ENCODE data around the gene C1QB. TPM values are rescaled to one million over a fixed set of nuclear protein-coding genes. Genes with fewer than 3 reads are reported as not detected.

Gene C1QB
- total RNA-seq, 1 donor from 2014 or later, result not detected

GRCh38 chr1:22612671-22613571 is 40.1 kb upstream of the C1QB start:
- TF ChIP-seq, protein P1, sequence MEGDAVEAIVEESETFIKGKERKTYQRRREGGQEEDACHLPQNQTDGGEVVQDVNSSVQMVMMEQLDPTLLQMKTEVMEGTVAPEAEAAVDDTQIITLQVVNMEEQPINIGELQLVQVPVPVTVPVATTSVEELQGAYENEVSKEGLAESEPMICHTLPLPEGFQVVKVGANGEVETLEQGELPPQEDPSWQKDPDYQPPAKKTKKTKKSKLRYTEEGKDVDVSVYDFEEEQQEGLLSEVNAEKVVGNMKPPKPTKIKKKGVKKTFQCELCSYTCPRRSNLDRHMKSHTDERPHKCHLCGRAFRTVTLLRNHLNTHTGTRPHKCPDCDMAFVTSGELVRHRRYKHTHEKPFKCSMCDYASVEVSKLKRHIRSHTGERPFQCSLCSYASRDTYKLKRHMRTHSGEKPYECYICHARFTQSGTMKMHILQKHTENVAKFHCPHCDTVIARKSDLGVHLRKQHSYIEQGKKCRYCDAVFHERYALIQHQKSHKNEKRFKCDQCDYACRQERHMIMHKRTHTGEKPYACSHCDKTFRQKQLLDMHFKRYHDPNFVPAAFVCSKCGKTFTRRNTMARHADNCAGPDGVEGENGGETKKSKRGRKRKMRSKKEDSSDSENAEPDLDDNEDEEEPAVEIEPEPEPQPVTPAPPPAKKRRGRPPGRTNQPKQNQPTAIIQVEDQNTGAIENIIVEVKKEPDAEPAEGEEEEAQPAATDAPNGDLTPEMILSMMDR (conservative IDR thresholded peaks at IDR 0.05; ENCODE audit: low read depth, low read length), result no peak
- no peak for DNase-seq (ENCODE audit: low read depth)
- H3K4me3 ChIP-seq (ENCODE audit: low read depth, low read length), result no peak overlapping the region

- TF ChIP-seq, protein P1 (conservative IDR thresholded peaks at IDR 0.05; ENCODE audit: low read depth, low read length), result no peak
- DNase-seq (ENCODE audit: low read depth), result no peak
- H3K4me3 ChIP-seq (ENCODE audit: low read depth, low read length), result no peak overlapping the region
These were observed 39.5 kb upstream of the C1QB start for GRCh38 chr1:22613572-22613918.

- TF ChIP-seq, protein P1 (conservative IDR thresholded peaks at IDR 0.05; ENCODE audit: low read depth, low read length), result no peak
- H3K4me3 ChIP-seq (ENCODE audit: low read depth, low read length), result no peak overlapping the region
- DNase-seq (ENCODE audit: low read depth), result no peak
These were observed 39.1 kb upstream of the C1QB start for GRCh38 chr1:22613951-22614350.

GRCh38 chr1:22615886-22616285 is 37.1 kb upstream of the C1QB start:
- H3K4me3 ChIP-seq (ENCODE audit: low read depth, low read length), result no peak overlapping the region
- no peak for DNase-seq (ENCODE audit: low read depth)
- TF ChIP-seq, protein P1 (conservative IDR thresholded peaks at IDR 0.05; ENCODE audit: low read depth, low read length), result no peak

DNA sequence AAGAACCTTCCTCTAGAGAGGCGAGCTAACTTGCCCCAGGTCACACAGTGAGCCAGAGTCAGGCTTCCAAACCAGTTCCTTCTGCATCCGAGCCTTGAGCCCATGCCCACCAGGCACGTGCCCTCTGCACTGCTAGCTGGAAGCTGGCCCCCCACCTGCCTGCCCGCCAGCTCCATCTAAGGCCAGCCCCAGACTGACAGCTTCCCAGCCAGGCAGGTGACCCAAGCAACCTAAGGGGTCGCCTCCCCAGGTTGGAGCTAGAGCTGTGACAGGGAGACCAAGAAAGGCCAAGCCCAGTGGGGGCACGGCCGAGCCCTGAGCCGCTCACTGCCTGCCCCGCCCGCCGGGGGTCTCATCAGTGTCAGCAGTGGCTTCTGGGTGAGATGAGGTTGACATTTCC is 36.5 kb upstream of the C1QB start:
- TF ChIP-seq, protein P1 (conservative IDR thresholded peaks at IDR 0.05; ENCODE audit: low read depth, low read length), result no peak

GRCh38 chr1:22618056-22618455 is 35.0 kb upstream of the C1QB start:
- TF ChIP-seq, protein P1 (conservative IDR thresholded peaks at IDR 0.05; ENCODE audit: low read depth, low read length), result no peak
- DNase-seq (ENCODE audit: low read depth), result no peak
- no peak overlapping the region for H3K4me3 ChIP-seq (ENCODE audit: low read depth, low read length)

More for the DNA sequence above, 36.5 kb upstream of the C1QB start:
- no peak for DNase-seq (ENCODE audit: low read depth)
- no peak overlapping the region for H3K4me3 ChIP-seq (ENCODE audit: low read depth, low read length)

- TF ChIP-seq, protein P1 (conservative IDR thresholded peaks at IDR 0.05; ENCODE audit: low read depth, low read length), result no peak
- H3K4me3 ChIP-seq (ENCODE audit: low read depth, low read length), result no peak overlapping the region
- no peak for DNase-seq (ENCODE audit: low read depth)
These were observed 33.8 kb upstream of the C1QB start for GRCh38 chr1:22619252-22619651.
